GM19467 (cell line): ENCODE data around the gene GZMM.

Experiments
- ATAC-seq: cut with Tn5 transposase; IDR thresholded peaks from one replicate; pipeline ENCODE4 v1.9.1; 2021; ENCODE audit warnings: mild to moderate bottlenecking, moderate library complexity; ENCODE audit not compliant: unreplicated experiment

GZMM gene

GRCh38 chr19:558770-559439 is 15.1 kb downstream of the GZMM start:
- ATAC-seq, result no peak

- no peak for ATAC-seq
Measured at GRCh38 chr19:560121-560520, 16.3 kb downstream of the GZMM start.

GRCh38 chr19:566403-566802 is 22.6 kb downstream of the GZMM start:
- no peak for ATAC-seq

GRCh38 chr19:566844-567243 is 23.0 kb downstream of the GZMM start:
- no peak for ATAC-seq

- ATAC-seq, result no peak
Measured at GRCh38 chr19:567296-567900, 23.5 kb downstream of the GZMM start.

DNA sequence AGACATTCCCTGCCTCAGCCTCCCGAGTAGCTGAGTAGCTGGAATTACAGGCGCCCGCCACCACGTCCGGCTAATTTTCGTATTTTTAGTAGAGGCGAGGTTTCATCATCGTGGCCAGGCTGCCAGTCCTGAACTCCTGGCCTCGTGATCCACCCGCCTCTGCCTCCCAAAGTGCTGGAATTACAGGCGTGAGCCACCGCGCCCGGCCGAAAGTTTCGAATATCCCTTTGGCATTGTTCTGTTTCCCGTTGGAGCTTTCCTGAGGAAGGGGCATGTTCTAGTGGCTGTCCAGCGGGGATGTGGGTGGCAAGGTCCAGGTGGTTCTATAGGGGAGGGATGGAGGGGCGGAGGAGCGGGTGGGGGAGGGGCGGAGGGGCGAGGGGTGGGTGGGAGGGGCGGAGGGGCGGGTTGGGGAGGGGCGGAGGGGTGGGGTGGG is 26.4 kb downstream of the GZMM start:
- ATAC-seq, result no peak

- ATAC-seq, result no peak
Measured at GRCh38 chr19:570937-571565, 27.2 kb downstream of the GZMM start.

- ATAC-seq, result no peak
Measured at GRCh38 chr19:571566-571974, 27.7 kb downstream of the GZMM start.

DNA sequence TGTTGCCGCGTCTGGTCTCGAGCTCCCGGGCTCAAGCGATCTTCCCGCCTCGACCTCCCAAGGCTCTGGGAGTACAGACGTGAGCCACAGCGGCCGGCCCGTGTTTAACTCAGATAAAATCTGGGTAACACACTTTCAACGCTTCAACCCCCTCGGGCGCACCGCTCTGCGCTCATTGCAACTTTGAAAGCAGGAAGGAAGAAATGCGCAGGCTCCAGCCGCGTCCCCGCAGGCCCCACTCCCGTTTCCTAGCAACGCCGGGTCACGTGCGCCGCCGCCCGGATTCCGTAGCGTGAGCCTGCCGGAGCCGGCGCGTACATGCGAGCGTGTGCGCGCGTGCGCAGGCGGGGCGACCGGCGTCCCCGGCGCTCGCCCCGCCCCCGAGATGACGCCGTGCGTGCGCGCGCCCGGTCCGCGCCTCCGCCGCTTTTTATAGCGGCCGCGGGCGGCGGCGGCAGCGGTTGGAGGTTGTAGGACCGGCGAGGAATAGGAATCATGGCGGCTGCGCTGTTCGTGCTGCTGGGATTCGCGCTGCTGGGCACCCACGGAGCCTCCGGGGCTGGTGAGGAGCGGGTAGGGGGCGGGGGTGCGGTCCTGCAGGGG is 28.4 kb downstream of the GZMM start, which contains the start of gene BSG:
BSG (plus strand) TSS at position 457 of the 603 bp plus-strand sequence; CDS start at position 496, 39 bp downstream.
- peak; percentile 70 for ATAC-seq

DNA sequence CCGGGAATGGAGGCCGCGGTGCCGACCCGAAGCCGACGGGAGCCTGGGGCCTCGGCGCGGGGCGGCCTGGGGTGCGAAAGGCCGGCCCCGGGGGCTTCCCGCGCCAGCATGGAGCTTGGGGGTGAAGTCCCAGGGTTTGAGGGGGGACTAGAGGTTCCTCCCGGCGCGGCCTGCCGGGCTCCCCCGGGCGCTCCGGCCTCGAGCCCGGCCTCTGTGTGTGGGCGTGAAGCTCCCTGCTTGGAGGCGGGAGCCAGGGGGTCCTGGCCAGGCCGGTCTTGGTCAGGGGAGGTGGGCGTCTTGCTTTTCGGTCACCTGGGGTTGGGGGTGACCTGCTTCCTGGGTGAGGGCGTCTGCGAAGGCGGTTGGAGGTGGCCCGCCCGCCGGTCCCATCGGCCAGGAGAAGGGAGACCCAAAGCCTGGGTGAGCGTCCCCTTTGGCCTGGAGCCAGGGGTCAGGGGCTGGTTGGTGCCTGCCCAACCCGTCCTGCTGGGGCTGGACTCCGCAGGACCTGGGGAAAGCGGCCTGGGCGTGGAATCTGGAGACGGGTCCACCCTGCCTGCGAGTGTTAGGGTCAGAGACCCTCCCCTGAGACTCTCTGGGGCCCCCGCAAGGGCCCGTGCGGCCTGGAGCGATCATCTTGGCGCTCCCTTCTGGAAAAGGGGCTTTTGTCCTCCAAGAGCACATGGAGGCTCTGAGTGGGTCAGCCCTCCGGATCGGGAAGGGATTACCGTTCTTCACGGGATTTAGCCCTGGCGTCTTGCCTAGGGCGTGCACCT is 29.1 kb downstream of the GZMM start:
- ATAC-seq, result peak; percentile 14

GRCh38 chr19:573519-573825 is 29.6 kb downstream of the GZMM start:
- no peak for ATAC-seq

- no peak for ATAC-seq
Measured at GRCh38 chr19:574658-575526, 31.0 kb downstream of the GZMM start.

GRCh38 chr19:575527-576506 is 32.0 kb downstream of the GZMM start:
- no peak for ATAC-seq

DNA sequence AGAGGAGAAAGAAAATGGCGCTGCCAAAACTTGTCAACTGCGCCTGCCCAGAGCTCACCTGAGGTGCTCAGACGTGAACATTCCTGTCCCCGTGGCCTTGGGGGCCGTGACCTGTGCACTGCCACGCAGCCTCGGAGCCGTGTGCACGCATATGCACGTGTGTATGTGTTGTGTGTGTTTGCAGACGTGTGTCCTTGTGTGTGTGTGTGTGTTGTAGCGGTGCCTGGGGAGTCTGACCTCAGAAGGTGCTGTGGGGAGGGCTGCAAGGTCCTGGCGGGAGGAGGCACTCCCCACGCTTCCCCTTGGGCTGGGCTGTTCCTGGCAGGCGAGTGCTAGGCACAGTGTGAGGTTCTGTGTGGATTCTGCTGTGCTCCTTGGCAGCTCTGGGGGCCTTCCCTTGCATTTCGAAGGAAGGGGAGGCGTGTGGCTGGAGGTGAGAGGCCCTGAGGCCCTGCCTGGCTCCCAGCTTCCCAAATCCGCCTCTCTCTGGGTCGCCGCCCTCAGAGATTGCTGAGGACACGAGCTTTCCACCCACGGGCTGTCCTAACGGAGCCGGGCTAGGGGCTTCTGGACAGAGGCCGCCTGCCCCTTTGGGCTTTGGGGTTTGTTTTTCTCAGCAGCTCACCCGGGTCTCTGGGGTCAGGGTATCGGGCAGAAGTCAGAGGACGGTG is 33.0 kb downstream of the GZMM start:
- no peak for ATAC-seq

DNA sequence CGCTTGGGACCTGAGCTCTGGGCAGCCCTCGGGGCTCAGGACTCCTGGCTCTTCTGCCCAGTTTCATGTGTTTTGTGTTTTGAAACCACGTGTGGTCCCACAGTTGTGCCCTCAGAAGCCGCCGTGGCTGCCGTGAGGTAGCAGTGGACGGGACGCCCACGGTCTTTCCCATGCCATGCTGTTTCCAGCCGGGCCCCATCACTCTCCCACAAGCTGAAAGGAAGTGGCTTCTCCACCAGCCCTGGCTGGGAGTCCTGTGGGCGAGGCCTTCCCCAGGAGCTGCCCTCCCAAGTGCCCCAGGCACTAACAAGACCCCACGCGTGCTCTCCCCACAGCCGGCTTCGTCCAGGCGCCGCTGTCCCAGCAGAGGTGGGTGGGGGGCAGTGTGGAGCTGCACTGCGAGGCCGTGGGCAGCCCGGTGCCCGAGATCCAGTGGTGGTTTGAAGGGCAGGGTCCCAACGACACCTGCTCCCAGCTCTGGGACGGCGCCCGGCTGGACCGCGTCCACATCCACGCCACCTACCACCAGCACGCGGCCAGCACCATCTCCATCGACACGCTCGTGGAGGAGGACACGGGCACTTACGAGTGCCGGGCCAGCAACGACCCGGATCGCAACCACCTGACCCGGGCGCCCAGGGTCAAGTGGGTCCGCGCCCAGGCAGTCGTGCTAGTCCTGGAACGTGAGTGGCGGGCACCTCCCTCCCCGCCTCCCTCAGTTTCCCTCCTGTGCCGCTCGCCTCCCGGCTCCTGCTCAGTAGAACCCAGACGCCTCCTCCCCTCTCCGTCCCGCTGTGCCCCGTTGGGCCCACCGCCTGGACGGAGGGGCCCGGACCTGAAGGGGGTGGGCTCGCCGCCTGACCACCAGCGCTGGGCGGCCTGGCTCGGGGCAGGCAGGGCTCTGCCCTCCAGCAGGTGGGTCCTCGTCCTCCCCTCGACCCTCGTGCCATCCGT is 33.9 kb downstream of the GZMM start:
- ATAC-seq, result no peak

DNA sequence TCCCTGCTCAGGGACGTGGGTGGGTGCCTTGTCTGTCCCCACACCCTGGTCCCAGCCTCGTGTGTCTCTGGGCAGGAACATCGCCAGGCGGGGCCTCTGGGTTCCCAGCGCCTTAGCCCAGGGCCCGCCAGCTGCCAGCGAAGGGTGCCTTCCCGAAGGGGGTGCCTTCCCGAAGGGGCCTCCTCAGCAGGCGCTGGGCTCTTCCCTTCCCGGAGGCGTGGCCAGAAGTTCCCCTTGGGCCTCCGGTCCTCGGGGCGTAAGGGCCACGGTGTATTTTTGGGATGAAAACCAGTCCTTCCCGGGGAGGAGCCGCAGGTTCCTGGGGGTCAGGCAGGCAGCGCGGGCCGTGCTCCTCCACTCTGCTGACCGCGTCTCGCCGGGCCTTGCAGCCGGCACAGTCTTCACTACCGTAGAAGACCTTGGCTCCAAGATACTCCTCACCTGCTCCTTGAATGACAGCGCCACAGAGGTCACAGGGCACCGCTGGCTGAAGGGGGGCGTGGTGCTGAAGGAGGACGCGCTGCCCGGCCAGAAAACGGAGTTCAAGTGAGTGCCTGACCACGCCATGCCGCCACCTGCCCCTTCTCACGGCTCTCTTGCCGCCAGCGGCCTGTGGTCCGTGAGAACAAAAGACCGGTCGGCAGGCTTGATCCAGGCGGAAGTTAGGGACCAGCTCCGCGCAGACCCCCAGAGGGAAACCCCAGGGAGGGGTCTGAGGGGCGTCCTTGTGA is 35.4 kb downstream of the GZMM start:
- ATAC-seq, result no peak

GRCh38 chr19:579842-580155 is 35.9 kb downstream of the GZMM start:
- no peak for ATAC-seq
